OCI-LY7 (cell line): ENCODE results near the gene HIF1A. TPM values are rescaled to one million over a fixed set of nuclear protein-coding genes. Genes with fewer than 3 reads are reported as not detected.

Source experiments
- BruUV-seq: library from RNA; stranded (reverse); fragments of 400-500 nt; replicated peaks from 2 replicates; lab custom pipeline; 2021; lab: Mats Ljungman, UMichigan
- CTCF ChIA-PET: fragments of 300-600 bp; sonication (Branson Sonifier 250); formaldehyde crosslinking; loops from one replicate; lab custom pipeline; 2022; ENCODE audit warnings: antibody characterized with exemption; ENCODE audit not compliant: unreplicated experiment; lab: Charles Lee
- POLR2A ChIA-PET: fragments of 300-600 bp; sonication (Branson Sonifier 250); formaldehyde crosslinking; loops from one replicate; lab custom pipeline; 2022; ENCODE audit warnings: antibody characterized with exemption; lab: Charles Lee
- DNase-seq: peaks from one replicate; pipeline ENCODE4 v3.0.0-alpha.2; 2015; ENCODE audit warnings: low spot score
- H2AFZ ChIP-seq: fragments of 200-600 bp; sonication (generic), shearing (Covaris generic); 2 replicates; pipeline ENCODE4 v1.6.1; 2014; ENCODE audit warnings: mild to moderate bottlenecking, antibody characterized with exemption, low read length, moderate library complexity
- H3K27ac ChIP-seq: fragments of 200-600 bp; sonication (generic); 2 replicates; pipeline ENCODE4 v1.5.1; 2014; ENCODE audit warnings: mixed run types, low read depth, mild to moderate bottlenecking, moderate library complexity, low read length, inconsistent platforms; ENCODE audit not compliant: poor library complexity, severe bottlenecking
- H3K36me3 ChIP-seq: fragments of 200-600 bp; sonication (generic); 2 replicates; pipeline ENCODE4 v1.6.1; 2014; ENCODE audit warnings: mild to moderate bottlenecking, antibody characterized with exemption, low read length, moderate library complexity, mixed read lengths; ENCODE audit not compliant: insufficient read depth
- H3K4me1 ChIP-seq: fragments of 200-600 bp; sonication (generic); 2 replicates; pipeline ENCODE4 v1.5.1; 2014; ENCODE audit warnings: mild to moderate bottlenecking, low read length; ENCODE audit not compliant: insufficient read depth, poor library complexity, severe bottlenecking
- H3K4me2 ChIP-seq: fragments of 200-600 bp; sonication (generic); 2 replicates; pipeline ENCODE4 v1.6.1; 2014; ENCODE audit warnings: mild to moderate bottlenecking, low read length
- H3K4me3 ChIP-seq: fragments of 200-600 bp; sonication (generic); 2 replicates; pipeline ENCODE4 v1.5.1; 2014; ENCODE audit warnings: mild to moderate bottlenecking, low read depth, low read length; ENCODE audit not compliant: poor library complexity, severe bottlenecking
- H3K79me2 ChIP-seq: fragments of 200-600 bp; sonication (generic); 2 replicates; pipeline ENCODE4 v1.6.1; 2016; ENCODE audit warnings: low read depth, mild to moderate bottlenecking, low read length, moderate library complexity, mixed read lengths; ENCODE audit not compliant: insufficient read depth
- H3K9me2 ChIP-seq: fragments of 200-600 bp; sonication (generic); 2 replicates; pipeline ENCODE4 v1.6.1; 2016; ENCODE audit warnings: mild to moderate bottlenecking, low read length, mixed read lengths; ENCODE audit not compliant: insufficient read depth
- H3K9me3 ChIP-seq: fragments of 200-600 bp; sonication (generic); 2 replicates; pipeline ENCODE4 v1.6.1; 2014; ENCODE audit warnings: mild to moderate bottlenecking, mixed run types, low read length, mixed read lengths
- H4K20me1 ChIP-seq: fragments of 200-600 bp; sonication (generic); 2 replicates; pipeline ENCODE4 v1.6.1; 2014; ENCODE audit warnings: mild to moderate bottlenecking, antibody characterized with exemption, low read length, moderate library complexity, mixed read lengths; ENCODE audit not compliant: insufficient read depth
- EZH2phosphoT487 ChIP-seq: fragments of 200-600 bp; sonication (generic); IDR thresholded peaks from 2 replicates; pipeline ENCODE4 v1.6.1; 2018; ENCODE audit warnings: low read depth, borderline replicate concordance, mild to moderate bottlenecking, mixed run types, antibody characterized with exemption, low read length, moderate library complexity, mixed read lengths
- intact Hi-C: fragments of 100-400 bp; cut with micrococcal nuclease; formaldehyde crosslinking; loops from one replicate; pipeline ENCODE4 v1.10.0; 2022; ENCODE audit not compliant: unreplicated experiment
- total RNA-seq, 2 experiments: library from RNA; depleted of rRNA in 1 of 2; stranded (reverse); fragments of >200 nt in 1 of 2; shearing (Covaris generic) in 1 of 2; gene quantifications; 2 replicates each; pipeline ENCODE4 v1.2.3, GENCODE V29; 2014 to 2022
- TF ChIP-seq, protein P1 (sequence below): fragments of 200-600 bp; sonication (generic); conservative IDR thresholded peaks from 2 replicates; pipeline ENCODE4 v1.5.1; 2014; ENCODE audit warnings: mild to moderate bottlenecking, antibody characterized with exemption, low read length, moderate library complexity, mixed read lengths

The HIF1A gene
- total RNA-seq, 2 experiments from 2014 or later = 71.7 to 88.1 TPM

DNA sequence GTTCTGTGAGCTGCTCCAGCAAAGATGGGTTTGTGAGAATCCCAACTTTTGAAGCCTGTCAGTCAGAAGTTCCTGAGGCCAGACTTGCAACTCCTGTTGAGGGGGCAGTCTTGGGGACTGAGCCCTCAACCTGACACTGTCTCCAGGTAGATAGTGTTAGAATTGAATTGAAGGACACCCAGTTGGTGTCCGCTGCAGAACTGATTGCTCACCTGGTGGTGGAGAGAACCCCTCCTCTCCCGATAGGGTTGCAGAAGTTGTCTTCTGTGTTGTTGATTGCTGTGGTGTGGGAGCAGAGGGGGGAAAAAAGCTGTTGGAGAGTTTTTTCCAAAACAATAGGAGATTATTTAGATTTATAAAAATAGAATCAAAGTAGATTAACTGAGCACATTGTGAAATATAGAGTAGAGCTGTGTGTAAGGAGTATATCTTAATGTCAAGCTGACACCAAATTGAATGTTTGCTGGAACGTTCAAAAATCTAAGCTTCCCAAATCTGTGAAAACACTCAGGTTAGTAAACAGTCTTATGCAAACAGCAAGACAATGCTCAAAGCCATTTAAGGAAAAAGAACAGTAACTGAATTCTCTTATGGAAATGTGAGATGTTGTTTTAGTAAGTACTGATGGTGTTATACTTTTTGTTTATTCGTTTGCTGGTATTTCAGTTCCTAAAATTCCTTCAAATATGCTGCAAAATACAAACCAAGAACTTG, 18.6 kb downstream of the HIF1A start:
- POLR2A ChIA-PET = interaction anchor here (0.8 to 8.2 kb wide), 7 partner anchors 8 to 161 kb away, joined by 3 to 79 read pairs (median 3); no protein-coding TSS in a partner anchor
- H3K4me1 ChIP-seq = peaks cover 96% of the 10 kb centered on the region
- H3K9me2 ChIP-seq = no peaks in the 10 kb centered on the region
- no peak for TF ChIP-seq EZH2phosphoT487
- TF ChIP-seq, protein P1, sequence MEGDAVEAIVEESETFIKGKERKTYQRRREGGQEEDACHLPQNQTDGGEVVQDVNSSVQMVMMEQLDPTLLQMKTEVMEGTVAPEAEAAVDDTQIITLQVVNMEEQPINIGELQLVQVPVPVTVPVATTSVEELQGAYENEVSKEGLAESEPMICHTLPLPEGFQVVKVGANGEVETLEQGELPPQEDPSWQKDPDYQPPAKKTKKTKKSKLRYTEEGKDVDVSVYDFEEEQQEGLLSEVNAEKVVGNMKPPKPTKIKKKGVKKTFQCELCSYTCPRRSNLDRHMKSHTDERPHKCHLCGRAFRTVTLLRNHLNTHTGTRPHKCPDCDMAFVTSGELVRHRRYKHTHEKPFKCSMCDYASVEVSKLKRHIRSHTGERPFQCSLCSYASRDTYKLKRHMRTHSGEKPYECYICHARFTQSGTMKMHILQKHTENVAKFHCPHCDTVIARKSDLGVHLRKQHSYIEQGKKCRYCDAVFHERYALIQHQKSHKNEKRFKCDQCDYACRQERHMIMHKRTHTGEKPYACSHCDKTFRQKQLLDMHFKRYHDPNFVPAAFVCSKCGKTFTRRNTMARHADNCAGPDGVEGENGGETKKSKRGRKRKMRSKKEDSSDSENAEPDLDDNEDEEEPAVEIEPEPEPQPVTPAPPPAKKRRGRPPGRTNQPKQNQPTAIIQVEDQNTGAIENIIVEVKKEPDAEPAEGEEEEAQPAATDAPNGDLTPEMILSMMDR = no peak
- no peaks in the 10 kb centered on the region for H3K9me3 ChIP-seq
- no peak overlapping the region for H3K27ac ChIP-seq
- H3K36me3 ChIP-seq = no peaks in the 10 kb centered on the region; the same call in 1 of the 2 replicates
- peaks cover 100% of the 10 kb centered on the region for H3K79me2 ChIP-seq
- no peak overlapping the region for H2AFZ ChIP-seq
- peaks cover 81% of the 10 kb centered on the region for H4K20me1 ChIP-seq
- H3K4me2 ChIP-seq = peak overlapping the region; percentile 62; the same call in 1 of the 2 replicates
- DNase-seq = no peak
- CTCF ChIA-PET = no interaction called here
- no peak overlapping the region for H3K4me3 ChIP-seq
- intact Hi-C loops = loop anchor here (5.0 kb wide), 1 partner anchor 147 kb away; no protein-coding TSS in a partner anchor
- no TSS peak for BruUV-seq

GRCh38 chr14:61716956-61717355, 21.6 kb downstream of the HIF1A start:
- H2AFZ ChIP-seq = no peak overlapping the region
- peak overlapping the region; percentile 78 for H3K4me2 ChIP-seq
- DNase-seq = no peak
- H4K20me1 ChIP-seq = peaks cover 73% of the 10 kb centered on the region
- intact Hi-C loops = loop anchor here (5.0 kb wide), 1 partner anchor 240 kb away; no protein-coding TSS in a partner anchor
- peaks cover 100% of the 10 kb centered on the region for H3K79me2 ChIP-seq
- POLR2A ChIA-PET = interaction anchor here (0.6 to 8.2 kb wide), 11 partner anchors 11 to 246 kb away, joined by 3 to 79 read pairs (median 5); no protein-coding TSS in a partner anchor
- H3K9me3 ChIP-seq = no peaks in the 10 kb centered on the region
- CTCF ChIA-PET = interaction anchor here (1.0 kb wide), 1 partner anchor 246 kb away, joined by 3 read pairs; no protein-coding TSS in a partner anchor
- peak overlapping the region; percentile 22 for H3K4me3 ChIP-seq
- TF ChIP-seq, protein P1 = no peak
- no peak for TF ChIP-seq EZH2phosphoT487
- no TSS peak for BruUV-seq
- H3K27ac ChIP-seq = peak overlapping the region; percentile 88
- H3K9me2 ChIP-seq = no peaks in the 10 kb centered on the region
- H3K36me3 ChIP-seq = peaks cover 17% of the 10 kb centered on the region
- H3K4me1 ChIP-seq = peaks cover 93% of the 10 kb centered on the region
